ENCODE results near the gene ADAM33. TPM values are rescaled to one million over a fixed set of nuclear protein-coding genes. Genes with fewer than 3 reads are reported as not detected.
A peak's percentile ranks its signal among the peaks of the same experiment; 100 is the strongest.

The ADAM33 gene, protein sequence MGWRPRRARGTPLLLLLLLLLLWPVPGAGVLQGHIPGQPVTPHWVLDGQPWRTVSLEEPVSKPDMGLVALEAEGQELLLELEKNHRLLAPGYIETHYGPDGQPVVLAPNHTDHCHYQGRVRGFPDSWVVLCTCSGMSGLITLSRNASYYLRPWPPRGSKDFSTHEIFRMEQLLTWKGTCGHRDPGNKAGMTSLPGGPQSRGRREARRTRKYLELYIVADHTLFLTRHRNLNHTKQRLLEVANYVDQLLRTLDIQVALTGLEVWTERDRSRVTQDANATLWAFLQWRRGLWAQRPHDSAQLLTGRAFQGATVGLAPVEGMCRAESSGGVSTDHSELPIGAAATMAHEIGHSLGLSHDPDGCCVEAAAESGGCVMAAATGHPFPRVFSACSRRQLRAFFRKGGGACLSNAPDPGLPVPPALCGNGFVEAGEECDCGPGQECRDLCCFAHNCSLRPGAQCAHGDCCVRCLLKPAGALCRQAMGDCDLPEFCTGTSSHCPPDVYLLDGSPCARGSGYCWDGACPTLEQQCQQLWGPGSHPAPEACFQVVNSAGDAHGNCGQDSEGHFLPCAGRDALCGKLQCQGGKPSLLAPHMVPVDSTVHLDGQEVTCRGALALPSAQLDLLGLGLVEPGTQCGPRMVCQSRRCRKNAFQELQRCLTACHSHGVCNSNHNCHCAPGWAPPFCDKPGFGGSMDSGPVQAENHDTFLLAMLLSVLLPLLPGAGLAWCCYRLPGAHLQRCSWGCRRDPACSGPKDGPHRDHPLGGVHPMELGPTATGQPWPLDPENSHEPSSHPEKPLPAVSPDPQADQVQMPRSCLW
- total RNA-seq (2014; rRNA removed; shearing (Covaris generic)) = 1.4 TPM in 1 of 2 replicates, not detected in the other

DNA sequence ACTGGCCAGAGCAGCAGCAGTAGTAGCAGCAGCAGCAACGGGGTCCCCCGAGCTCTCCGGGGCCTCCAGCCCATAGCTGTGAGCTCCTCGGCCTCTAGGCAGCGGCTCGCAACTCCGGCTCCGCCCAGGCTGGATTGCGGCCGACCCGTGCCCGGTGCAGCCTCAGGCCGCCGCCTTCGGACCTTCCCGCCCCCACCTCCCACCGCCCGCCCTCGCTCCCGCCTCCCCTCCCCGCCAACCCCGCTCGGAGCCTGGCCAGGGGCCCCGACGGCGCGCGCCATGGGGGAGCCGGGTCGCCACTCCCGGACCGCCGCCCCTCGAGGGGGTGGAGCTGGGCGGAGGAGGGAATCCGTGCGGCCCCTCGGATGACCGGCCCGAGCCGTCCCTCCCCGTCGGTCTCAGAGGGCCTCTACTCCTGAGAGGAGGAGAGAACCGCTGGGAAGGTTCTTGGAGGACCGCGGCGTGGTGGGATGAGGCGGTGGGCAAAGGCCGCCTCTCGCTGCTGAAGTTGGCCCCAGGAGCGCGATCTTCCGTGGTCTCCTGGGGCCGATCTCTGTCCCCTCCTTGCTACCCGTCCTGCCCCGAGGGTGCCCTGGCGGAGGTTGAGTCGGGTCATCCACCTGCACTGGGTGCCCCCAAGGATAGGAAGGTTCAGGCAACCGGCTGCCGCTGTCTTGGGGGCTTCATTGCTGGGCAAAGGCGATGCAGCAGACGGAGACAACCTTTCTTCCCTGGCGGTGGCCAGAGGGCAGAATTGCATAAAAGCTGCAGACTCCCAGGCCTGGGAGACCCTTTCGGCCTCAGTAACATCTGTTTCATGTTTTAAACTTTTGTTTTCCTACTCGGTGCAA, at the start of gene ADAM33:
Gene ADAM33 (minus strand): TSS at position 80 of the 851 bp plus-strand sequence. CDS start 6 bp downstream, at position 74.
- in situ Hi-C loops (cut with HindIII; ENCODE audit: low sequenced_read_pairs) = no loop called here
- no peak for DNase-seq (ENCODE audit: low spot score)

DNA sequence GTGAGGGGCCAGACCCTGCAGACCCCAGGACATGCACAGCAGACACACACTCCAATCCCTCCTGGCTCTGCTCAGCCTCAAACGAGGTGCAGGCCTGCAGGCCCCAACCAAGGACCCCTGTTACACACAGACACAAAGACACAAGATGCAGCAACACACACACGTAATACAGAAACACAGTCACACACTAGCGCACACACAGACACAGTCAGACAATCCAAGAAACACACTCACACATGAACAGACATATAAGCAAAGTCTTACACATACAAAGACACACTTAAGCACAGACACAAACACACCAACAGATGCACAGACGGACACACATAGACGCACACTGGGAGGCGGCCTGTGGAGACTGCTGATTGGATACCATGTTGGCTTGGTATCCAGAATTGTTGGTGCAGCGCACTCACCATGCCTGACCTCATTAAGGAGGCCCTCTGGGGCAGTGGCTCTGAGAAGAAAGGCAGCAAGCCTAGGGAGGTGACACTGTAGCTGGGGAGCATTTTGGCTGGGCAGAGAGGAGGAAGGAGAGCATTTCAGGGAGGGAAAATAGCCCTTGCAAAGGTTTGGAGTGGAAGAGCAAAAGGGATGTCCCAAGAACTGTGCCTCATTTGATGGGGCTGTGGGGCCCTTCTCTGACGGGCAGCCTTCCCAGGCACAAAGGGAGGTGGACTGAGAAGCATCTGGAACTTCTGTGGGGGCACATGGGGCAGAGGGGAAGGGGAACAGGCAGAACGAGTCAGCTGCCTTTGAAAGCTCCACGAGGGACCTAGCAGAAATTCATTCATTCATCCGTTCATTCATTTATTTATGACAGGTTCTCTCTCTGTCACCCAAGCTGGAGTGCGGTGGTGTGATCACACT, 49.2 kb upstream of the ADAM33 start:
- in situ Hi-C loops (cut with HindIII; ENCODE audit: low sequenced_read_pairs) = no loop called here
- no peak for DNase-seq (ENCODE audit: low spot score)

DNA sequence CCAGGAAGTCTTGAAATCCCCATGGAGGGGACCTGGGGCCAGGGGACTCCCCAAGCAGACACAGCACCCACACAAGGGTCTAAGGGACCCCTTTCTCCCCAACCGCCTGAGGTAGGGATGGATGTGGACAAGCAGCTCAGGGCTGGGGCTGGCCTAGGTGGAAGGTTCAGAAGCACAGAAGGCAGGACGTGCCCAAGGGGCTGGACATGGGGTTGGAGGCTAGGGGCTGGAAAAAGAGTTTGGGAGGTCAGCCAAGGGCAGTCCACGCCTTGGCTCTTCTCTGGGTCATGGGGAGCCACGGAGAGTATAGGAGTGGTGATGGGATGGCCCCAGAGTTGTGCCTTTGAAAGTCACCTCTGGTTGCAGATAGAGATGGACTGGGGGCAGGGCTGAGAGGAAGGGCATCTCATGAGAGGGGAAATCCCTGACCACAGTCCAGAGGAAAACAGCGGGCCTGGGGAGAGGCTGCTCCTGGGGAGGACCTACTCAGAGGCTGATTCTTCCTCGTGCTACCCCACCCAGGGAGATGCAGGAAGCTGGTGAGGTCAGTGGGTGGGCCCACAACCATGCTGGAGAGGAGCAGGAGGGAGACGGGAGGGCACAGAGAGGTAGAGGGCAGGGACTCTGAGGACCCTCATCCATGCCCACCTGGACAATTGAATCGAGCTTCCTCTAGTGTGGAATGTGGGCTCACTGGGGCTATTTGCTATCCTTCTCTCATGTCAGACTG, 48.2 kb upstream of the ADAM33 start:
- in situ Hi-C loops (cut with HindIII; ENCODE audit: low sequenced_read_pairs) = no loop called here
- DNase-seq (ENCODE audit: low spot score) = no peak

DNA sequence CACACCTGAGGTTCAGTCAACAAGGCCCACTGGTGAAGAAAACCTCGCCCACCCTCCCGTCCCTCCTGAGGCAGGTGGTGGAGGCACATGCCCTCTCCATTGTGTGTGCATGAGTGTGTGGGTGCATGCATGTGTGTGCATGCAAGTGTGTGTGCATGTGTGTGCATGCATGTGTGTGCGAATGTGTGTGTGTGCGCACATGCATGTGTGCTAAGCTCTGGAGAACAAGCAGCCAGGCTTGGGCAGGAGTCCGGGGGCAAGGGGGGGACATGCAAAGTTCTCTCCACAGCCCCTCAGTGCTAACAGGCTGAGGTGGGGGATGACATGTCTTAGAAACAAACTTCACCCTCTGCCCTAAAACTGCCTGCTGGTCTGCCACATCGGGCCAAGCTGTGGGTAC, 47.6 kb upstream of the ADAM33 start:
- in situ Hi-C loops (cut with HindIII; ENCODE audit: low sequenced_read_pairs) = no loop called here
- no peak for DNase-seq (ENCODE audit: low spot score)

DNA sequence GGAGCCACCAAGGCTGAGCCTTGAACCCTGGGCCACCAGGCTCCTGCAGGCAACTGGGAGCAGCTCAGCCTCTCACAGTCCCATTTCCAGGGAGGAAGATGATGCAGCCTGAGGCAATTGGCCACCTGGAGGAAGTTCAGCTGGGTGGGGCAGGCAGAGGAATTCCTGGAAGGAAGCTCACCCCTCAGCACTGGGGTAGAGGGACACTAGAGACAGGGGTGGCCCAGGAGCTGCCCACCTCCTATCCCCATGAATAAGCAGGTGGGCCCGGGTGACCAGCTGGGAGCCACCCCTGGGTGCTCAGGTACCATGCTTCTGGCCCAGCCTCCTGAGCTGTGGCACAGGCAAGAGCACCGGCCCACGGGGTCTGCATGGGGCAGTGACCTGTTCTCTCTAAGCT, 47.1 kb upstream of the ADAM33 start:
- in situ Hi-C loops (cut with HindIII; ENCODE audit: low sequenced_read_pairs) = no loop called here
- no peak for DNase-seq (ENCODE audit: low spot score)

DNA sequence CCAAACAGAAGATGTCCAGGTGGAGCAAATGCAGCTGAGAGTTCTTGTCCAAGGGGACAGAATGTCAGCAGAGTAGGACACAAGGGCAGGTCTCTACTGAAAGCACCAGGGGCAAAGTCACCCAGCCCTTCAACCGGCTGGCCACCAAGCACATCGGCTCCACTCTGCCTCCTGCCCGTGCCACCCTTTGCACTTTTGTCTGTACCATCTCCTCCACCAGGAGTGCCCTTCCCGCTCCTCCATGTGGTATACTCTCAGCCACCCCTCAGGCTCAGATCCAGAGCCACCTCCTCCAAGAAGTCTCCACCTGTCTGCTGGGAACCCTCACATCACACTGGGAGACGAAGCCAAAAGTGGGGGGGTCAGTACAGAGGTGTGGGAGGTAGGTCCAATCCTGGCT, 46.5 kb upstream of the ADAM33 start:
- in situ Hi-C loops (cut with HindIII; ENCODE audit: low sequenced_read_pairs) = no loop called here
- DNase-seq (ENCODE audit: low spot score) = no peak

DNA sequence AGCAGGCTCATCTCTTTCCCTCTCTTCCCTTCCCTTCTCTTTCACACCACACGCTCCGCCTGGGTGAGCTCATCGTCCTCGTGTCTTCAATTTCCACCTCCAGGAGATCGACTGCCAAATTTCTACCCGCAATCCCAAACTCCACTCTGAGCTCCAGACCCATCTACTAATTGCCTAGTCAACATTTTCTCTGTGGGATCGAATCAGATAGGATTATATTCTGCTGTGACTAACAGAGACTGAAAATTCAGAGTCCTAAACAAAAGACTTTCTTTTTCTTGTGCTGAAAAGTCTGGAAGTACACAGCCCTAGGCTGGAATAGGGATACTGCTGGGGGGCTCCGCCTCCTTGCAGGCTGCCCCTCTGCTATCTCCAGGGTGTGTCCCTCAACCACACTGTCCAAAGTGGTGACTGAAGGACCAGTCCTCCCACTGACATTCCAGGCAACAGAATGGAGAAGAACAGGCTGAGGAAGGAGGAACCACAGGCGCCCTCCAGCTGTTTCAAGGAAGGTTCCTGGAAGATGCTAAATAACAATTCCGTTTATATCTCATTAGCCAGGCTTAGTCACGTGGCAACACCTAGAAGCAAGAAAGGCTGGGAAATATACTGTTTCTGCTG, 45.7 kb upstream of the ADAM33 start:
- DNase-seq (ENCODE audit: low spot score) = no peak
- in situ Hi-C loops (cut with HindIII; ENCODE audit: low sequenced_read_pairs) = no loop called here

DNA sequence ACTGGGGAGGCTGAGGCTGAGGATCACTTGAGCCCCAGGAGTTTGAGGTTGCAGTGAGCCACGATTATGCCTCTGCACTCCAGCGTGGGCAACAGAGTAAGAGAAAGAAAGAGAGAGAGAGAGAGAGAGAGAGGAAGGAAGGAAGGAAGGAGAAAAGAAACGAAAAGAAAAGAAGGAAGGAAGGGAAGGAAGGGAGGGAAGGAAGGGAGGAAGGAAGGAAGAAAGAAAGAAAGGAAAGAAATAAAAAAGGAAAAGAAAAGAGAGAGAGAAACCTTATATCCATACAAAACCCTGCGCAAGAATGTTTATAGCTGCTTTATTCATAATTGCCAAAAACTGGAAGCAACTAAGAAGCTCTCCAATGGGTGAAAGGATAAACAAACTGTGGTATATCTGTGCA, 42.5 kb upstream of the ADAM33 start:
- in situ Hi-C loops (cut with HindIII; ENCODE audit: low sequenced_read_pairs) = no loop called here
- DNase-seq (ENCODE audit: low spot score) = no peak

DNA sequence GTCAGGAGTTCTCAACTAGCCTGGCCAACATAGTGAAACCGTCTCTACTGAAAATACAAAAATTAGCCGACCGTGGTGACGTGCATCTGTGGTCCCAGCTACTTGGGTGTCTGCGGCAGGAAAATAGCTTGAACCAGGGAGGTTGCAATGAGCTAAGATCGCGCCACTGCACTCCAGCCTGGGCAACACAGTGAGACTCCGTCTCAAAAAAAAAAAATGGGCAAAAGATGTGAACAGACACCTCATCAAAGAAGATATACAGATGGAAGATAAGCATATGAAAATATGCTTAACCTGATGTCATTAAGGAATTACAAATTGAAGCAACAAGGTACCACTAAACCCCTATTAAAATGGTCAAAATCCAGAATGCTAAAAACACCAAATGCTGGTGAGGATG, 41.5 kb upstream of the ADAM33 start:
- DNase-seq (ENCODE audit: low spot score) = no peak
- in situ Hi-C loops (cut with HindIII; ENCODE audit: low sequenced_read_pairs) = no loop called here

DNA sequence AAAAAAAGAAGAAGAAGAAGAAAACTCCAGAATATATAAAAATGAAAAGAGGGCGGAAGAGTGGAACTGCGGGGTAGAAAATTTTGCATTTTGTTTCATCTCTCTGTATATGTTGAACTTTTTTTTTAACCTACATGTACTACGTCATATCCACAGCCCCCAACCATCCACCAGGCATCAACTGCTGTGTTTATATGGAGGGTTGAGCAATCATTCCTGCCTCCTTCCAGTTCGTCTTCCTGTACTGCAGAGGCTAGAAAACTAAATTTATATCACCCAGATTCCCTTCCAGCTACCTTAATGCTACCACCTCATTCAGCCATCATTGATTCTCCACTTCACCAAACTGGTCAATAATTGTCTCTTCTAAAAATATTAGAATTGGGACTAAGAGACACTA, 40.1 kb upstream of the ADAM33 start:
- in situ Hi-C loops (cut with HindIII; ENCODE audit: low sequenced_read_pairs) = no loop called here
- DNase-seq (ENCODE audit: low spot score) = no peak

DNA sequence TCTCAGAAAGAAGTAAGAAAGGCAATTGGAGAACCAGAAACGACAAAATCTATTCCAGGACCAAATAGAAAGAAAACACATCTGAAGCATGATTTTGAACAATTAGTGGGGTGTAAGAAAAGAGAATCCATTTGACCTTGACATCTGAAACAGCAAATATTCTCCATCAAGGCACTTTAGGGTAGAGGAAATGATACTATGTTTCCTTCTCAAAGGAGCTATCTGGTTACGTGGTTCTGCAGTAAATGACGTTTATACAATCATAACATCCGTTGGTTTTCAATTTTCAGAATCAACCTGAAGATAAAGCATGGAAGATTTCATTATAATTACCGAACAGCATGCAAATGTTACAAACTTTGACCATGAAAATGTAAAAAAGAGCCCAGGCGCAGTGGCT, 38.8 kb upstream of the ADAM33 start:
- DNase-seq (ENCODE audit: low spot score) = no peak

DNA sequence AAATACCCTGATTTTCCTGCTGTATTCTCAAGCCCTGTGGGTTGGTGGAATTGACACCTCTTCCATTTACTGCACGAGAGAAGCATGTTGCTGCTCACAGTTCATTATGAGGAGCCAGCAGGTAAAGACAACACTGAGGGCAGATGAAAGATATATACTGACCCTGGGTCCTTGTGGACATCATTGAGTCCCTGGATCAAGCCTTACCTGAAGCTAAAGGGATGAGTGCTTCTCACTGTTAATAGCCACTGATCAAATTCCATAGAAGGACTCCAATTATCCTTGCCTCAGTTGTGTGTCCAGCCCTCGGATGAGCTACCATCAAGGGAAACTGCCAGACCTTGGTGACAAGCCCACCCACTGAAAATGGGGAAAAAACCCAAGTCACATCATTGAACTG, 38.3 kb upstream of the ADAM33 start:
- in situ Hi-C loops (cut with HindIII; ENCODE audit: low sequenced_read_pairs) = no loop called here
- no peak for DNase-seq (ENCODE audit: low spot score)

More for the DNA sequence above, 38.8 kb upstream of the ADAM33 start:
- in situ Hi-C loops (cut with HindIII; ENCODE audit: low sequenced_read_pairs) = no loop called here

DNA sequence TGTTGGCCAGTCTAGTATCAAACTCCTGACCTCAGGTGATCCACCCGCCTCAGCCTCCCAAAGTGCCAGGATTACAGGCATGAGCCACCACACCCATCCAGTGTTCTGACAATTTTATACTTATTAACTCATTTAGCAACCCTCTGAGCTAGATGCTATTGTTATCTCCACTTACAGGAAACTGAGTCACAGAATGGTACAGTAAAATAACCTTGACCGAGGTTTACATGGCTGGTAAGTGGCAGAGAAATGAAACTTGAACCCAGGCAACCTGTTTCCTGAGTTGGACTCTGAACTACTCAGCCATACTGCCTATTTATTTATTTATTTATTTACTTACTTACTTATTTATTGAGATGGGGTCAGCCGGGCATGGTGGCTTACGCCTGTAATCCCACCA, 37.2 kb upstream of the ADAM33 start:
- in situ Hi-C loops (cut with HindIII; ENCODE audit: low sequenced_read_pairs) = no loop called here
- no peak for DNase-seq (ENCODE audit: low spot score)

DNA sequence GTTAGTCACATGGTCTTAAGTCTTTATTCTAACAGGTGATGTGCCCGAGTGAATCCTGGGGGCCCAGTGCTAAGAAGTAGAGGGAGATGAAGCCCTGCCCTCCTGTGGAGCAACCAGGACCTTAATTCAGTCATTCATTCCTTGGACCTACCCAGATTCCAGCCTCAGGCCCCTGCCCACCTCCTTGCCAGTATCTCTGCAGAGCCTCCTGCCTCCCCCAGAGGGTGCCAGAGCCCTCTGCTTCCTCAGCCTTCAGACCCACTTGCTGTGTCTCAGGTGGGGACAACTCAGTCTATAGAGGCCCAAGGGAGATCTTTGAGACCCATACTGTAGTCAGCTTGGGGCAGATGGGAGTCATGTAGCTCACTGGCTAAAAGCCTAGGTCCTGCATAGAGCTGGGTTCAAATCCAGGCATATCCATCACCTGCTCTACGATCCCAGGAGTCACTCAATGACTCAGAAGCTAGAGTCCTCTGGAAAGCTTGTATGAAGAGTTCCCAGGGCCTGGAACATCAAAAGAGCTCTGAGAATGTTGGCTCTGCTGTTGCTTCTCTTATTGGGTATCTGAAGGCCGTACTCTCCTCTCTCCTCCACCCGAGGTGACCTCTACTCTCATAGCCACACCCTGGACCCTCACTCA, 34.5 kb upstream of the ADAM33 start:
- in situ Hi-C loops (cut with HindIII; ENCODE audit: low sequenced_read_pairs) = no loop called here
- peak; percentile 33 for DNase-seq (ENCODE audit: low spot score)

DNA sequence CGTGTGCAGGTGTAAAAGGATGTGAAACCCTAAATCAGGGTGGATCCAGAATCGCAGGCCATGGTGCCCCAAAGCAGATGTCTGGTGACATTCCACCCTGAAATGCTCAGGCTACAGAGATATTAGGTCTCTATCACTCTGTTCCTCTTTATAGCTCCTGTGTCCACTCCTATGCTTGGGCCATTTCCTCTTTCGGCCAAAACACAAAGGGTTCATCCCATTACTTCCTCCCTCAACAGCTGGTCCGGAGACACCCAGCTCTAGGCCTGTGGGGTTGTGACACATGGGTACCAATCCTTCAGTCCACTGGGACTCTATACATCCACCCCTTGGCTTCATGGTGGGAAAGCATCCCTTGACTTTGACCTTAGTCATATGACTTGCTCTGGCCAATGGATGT, 32.3 kb upstream of the ADAM33 start:
- DNase-seq (ENCODE audit: low spot score) = no peak
- in situ Hi-C loops (cut with HindIII; ENCODE audit: low sequenced_read_pairs) = no loop called here

DNA sequence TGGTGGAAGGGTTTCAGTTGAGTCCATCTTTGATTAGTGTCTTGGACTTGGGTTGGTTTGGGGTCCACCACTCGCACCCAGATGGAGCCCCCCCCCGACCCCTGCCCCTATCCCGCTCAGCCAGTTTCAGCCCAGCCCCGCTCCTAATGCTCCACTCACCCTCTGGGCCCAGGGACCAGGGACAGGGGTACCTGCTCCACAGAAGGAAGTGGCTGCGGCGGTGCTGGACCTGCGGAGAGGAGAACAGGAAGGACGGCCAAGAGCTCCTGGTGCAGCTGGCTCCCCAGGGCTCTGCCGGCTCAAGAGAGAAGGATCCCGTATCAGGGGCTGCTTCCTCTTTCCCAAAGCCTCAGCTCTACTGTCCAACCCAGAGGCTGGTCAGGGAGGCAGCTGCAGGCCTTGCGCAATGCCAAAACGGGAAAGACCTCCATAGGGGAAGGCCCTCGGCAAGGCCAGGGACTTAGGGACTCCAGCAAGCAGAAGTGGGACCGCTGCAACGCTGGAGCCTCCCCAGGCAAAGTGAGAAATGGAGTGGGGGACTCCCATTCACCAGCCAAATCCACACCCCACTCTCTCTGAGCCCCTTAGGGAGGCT, 30.6 kb upstream of the ADAM33 start, which contains the start of gene SIGLEC1:
Gene SIGLEC1 (minus strand): TSS at position 322 of the 595 bp plus-strand sequence. CDS start 5,472 bp downstream, outside the sequence.
- in situ Hi-C loops (cut with HindIII; ENCODE audit: low sequenced_read_pairs) = no loop called here

DNA sequence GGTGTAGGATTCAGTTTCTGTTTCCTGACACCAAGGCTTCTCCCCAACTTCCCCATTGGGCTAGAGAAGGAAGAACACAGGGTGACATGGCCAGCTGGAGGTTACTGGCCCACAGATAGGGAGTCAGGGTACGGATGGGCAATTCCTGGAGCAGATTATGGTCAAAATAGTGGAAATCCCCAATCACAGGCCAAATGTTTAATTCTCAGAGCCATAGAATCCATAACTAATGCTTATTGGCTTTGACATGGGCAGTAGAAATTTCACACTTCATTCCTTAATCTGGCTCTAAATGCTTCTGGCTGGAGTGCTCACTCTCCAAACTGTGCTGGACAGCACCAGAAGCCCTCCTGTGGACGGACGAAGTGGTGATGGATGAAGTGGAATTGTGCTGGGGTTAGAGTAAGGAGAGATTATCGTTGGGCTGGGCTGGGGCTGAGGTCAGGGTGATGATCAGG, 29.7 kb upstream of the ADAM33 start:
- no peak for DNase-seq (ENCODE audit: low spot score)
- in situ Hi-C loops (cut with HindIII; ENCODE audit: low sequenced_read_pairs) = no loop called here

More for the DNA sequence above, 30.6 kb upstream of the ADAM33 start, which contains the start of gene SIGLEC1:
- DNase-seq (ENCODE audit: low spot score) = no peak

Measured in G401 (cell line).